Activated gamma-delta T cell treated with anti-CD3 and anti-CD28 coated beads, Interleukin-2, amount 50 U/mL, for 16 hours (primary cell): ENCODE measurements around the gene RAVER1.

Experiments used
- DNase-seq: peaks from one replicate; pipeline ENCODE4 v3.0.0-alpha.2; 2020; ENCODE audit warnings: low read depth

The RAVER1 gene

GRCh38 chr19:10269333-10270179 lies 63.8 kb downstream of the RAVER1 start:
- DNase-seq, result peak; percentile 82

GRCh38 chr19:10268071-10268470 lies 65.3 kb downstream of the RAVER1 start:
- no peak for DNase-seq

DNA sequence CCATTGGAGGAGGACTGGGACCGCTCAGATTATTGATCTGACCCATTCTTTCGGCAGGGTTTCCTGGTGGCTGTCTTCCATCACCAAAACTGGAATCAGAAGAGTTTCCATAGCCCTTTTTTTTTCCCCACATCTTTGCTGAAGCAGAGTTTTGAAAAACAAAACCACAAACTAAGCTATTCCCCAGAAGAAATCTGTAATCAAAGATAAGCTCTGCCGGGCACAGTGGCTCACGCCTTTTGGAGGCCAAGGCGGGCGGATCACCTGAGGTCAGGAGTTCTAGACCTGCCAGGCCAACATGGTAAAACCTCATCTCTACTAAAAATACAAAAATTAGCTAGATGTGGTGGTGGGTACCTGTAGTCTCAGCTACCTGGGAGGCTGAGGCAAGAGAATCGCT lies 66.6 kb downstream of the RAVER1 start:
- no peak for DNase-seq
